ENCODE measurements around the gene UBE2Q2. TPM values are rescaled to one million over a fixed set of nuclear protein-coding genes. Genes with fewer than 3 reads are reported as not detected.
"Not testable (repeated sequence)": the region's sequence is repeated elsewhere in the genome, so short reads cannot be mapped to it uniquely, and the experiment has no call there.

The UBE2Q2 gene
- total RNA-seq, 1 donor from 2014 or later: 29.0 TPM

GRCh38 chr15:75857886-75858285 is 14.6 kb downstream of the UBE2Q2 start:
- H3K36me3 ChIP-seq: peaks cover 22% of the 10 kb centered on the region
- no peak overlapping the region for H3K4me3 ChIP-seq
- ATAC-seq (no peak), DNase-seq (no peak)
- intact Hi-C loops (cut with DNase I): no loop called here
- TF ChIP-seq CTCF (IDR thresholded peaks at IDR 0.05): no peak
- no peak overlapping the region for H3K27ac ChIP-seq
- H3K4me1 ChIP-seq: peaks cover 7% of the 10 kb centered on the region
- H3K27me3 ChIP-seq (ENCODE audit: low read depth): no peaks in the 10 kb centered on the region
- H3K9me3 ChIP-seq: no peaks in the 10 kb centered on the region

GRCh38 chr15:75861750-75862402 is 18.6 kb downstream of the UBE2Q2 start:
- H3K27ac ChIP-seq: no peak overlapping the region
- DNase-seq (no peak), ATAC-seq (no peak)
- H3K27me3 ChIP-seq (ENCODE audit: low read depth): no peaks in the 10 kb centered on the region
- H3K4me3 ChIP-seq: no peak overlapping the region
- intact Hi-C loops (cut with DNase I): no loop called here
- no peak for TF ChIP-seq CTCF (IDR thresholded peaks at IDR 0.05)
- H3K9me3 ChIP-seq: no peaks in the 10 kb centered on the region
- H3K4me1 ChIP-seq: peaks cover 7% of the 10 kb centered on the region
- H3K36me3 ChIP-seq: peaks cover 17% of the 10 kb centered on the region

- no peak overlapping the region for H3K4me3 ChIP-seq
- intact Hi-C loops (cut with DNase I): no loop called here
- no peak for DNase-seq
- TF ChIP-seq CTCF (IDR thresholded peaks at IDR 0.05): no peak
- ATAC-seq: no peak
- no peaks in the 10 kb centered on the region for H3K27me3 ChIP-seq (ENCODE audit: low read depth)
- no peak overlapping the region for H3K27ac ChIP-seq
- peaks cover 7% of the 10 kb centered on the region for H3K4me1 ChIP-seq
- peaks cover 16% of the 10 kb centered on the region for H3K36me3 ChIP-seq
- no peaks in the 10 kb centered on the region for H3K9me3 ChIP-seq
Measured at GRCh38 chr15:75862796-75863195, 19.5 kb downstream of the UBE2Q2 start.

GRCh38 chr15:75864213-75865059 is 21.2 kb downstream of the UBE2Q2 start:
- Histone ChIP-seq H3K4me3 (no peak overlapping the region), H3K9me3 (no peaks in the 10 kb centered on the region), H3K36me3 (peaks cover 18% of the 10 kb centered on the region), H3K4me1 (peaks cover 7% of the 10 kb centered on the region), H3K27me3 (ENCODE audit: low read depth) (no peaks in the 10 kb centered on the region), H3K27ac (no peak overlapping the region)
- DNase-seq (no peak), ATAC-seq (no peak)
- intact Hi-C loops (cut with DNase I): no loop called here
- no peak for TF ChIP-seq CTCF (IDR thresholded peaks at IDR 0.05)

GRCh38 chr15:75866045-75866444 is 22.8 kb downstream of the UBE2Q2 start:
- H3K27ac ChIP-seq; DNase-seq; H3K9me3 ChIP-seq; ATAC-seq; H3K27me3 ChIP-seq (ENCODE audit: low read depth); H3K4me3 ChIP-seq; H3K4me1 ChIP-seq; intact Hi-C loops (cut with DNase I): not testable (repeated sequence)
- H3K36me3 ChIP-seq: peaks cover 27% of the 10 kb centered on the region

- intact Hi-C loops (cut with DNase I): no loop called here
- Histone ChIP-seq H3K27me3 (ENCODE audit: low read depth) (no peaks in the 10 kb centered on the region), H3K36me3 (peaks cover 27% of the 10 kb centered on the region), H3K4me1 (no peaks in the 10 kb centered on the region), H3K27ac (no peak overlapping the region), H3K9me3 (no peaks in the 10 kb centered on the region), H3K4me3 (no peak overlapping the region)
- DNase-seq: no peak
- ATAC-seq: no peak
- no peak for TF ChIP-seq CTCF (IDR thresholded peaks at IDR 0.05)
Measured at GRCh38 chr15:75866916-75867315, 23.7 kb downstream of the UBE2Q2 start.

All from lower lobe of right lung (tissue), 2 donors.